ENCODE data around the gene CDYL2.

DNA sequence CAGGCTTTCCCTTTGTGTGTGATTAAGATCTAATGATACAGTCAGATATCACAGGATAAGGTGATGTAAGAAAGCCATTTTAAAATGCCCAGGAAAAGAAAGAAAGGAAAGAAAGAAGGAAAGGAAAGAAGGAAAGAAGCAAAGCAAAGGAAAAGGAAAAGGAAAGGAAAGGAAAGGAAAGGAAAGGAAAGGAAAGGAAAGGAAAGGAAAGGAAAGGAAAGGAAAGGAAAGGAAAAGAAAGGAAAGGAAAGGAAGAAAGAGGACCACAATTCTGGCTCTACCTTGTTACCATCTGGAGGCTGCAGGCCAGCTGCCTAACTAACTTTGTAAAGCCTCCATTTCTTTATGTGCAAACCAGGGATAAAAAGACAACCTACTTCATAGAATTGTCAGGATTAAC, 132.0 kb downstream of the CDYL2 start:
- no peak for TF ChIP-seq IRF2 (CRISPR knock-in tag; IDR thresholded peaks at IDR 0.05; ENCODE audit: borderline replicate concordance, low read depth)
- TF ChIP-seq TCF7 (CRISPR knock-in tag; IDR thresholded peaks at IDR 0.05; ENCODE audit: low read depth): no peak
- TF ChIP-seq, protein P1, sequence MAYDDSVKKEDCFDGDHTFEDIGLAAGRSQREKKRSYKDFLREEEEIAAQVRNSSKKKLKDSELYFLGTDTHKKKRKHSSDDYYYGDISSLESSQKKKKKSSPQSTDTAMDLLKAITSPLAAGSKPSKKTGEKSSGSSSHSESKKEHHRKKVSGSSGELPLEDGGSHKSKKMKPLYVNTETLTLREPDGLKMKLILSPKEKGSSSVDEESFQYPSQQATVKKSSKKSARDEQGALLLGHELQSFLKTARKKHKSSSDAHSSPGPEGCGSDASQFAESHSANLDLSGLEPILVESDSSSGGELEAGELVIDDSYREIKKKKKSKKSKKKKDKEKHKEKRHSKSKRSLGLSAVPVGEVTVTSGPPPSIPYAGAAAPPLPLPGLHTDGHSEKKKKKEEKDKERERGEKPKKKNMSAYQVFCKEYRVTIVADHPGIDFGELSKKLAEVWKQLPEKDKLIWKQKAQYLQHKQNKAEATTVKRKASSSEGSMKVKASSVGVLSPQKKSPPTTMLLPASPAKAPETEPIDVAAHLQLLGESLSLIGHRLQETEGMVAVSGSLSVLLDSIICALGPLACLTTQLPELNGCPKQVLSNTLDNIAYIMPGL (CRISPR knock-in tag; IDR thresholded peaks at IDR 0.05): no peak
- TF ChIP-seq, protein P2, sequence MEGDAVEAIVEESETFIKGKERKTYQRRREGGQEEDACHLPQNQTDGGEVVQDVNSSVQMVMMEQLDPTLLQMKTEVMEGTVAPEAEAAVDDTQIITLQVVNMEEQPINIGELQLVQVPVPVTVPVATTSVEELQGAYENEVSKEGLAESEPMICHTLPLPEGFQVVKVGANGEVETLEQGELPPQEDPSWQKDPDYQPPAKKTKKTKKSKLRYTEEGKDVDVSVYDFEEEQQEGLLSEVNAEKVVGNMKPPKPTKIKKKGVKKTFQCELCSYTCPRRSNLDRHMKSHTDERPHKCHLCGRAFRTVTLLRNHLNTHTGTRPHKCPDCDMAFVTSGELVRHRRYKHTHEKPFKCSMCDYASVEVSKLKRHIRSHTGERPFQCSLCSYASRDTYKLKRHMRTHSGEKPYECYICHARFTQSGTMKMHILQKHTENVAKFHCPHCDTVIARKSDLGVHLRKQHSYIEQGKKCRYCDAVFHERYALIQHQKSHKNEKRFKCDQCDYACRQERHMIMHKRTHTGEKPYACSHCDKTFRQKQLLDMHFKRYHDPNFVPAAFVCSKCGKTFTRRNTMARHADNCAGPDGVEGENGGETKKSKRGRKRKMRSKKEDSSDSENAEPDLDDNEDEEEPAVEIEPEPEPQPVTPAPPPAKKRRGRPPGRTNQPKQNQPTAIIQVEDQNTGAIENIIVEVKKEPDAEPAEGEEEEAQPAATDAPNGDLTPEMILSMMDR (IDR thresholded peaks at IDR 0.05): no peak
- no peak for TF ChIP-seq ZNF425 (CRISPR knock-in tag; conservative IDR thresholded peaks at IDR 0.05)
- TF ChIP-seq, protein P3, sequence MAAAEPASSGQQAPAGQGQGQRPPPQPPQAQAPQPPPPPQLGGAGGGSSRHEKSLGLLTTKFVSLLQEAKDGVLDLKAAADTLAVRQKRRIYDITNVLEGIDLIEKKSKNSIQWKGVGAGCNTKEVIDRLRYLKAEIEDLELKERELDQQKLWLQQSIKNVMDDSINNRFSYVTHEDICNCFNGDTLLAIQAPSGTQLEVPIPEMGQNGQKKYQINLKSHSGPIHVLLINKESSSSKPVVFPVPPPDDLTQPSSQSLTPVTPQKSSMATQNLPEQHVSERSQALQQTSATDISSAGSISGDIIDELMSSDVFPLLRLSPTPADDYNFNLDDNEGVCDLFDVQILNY (CRISPR knock-in tag; IDR thresholded peaks at IDR 0.05): no peak
